NCI-H2029 treated with DMSO at 0.1 percent for 48 hours (cell line): ENCODE data around the gene LPGAT1.
"Not testable (repeated sequence)": the region's sequence is repeated elsewhere in the genome, so short reads cannot be mapped to it uniquely, and the experiment has no call there.

Source experiments
- DNase-seq: peaks from one replicate; lab custom pipeline; 2025; lab: John Stamatoyannopoulos, UW

LPGAT1 gene

DNA sequence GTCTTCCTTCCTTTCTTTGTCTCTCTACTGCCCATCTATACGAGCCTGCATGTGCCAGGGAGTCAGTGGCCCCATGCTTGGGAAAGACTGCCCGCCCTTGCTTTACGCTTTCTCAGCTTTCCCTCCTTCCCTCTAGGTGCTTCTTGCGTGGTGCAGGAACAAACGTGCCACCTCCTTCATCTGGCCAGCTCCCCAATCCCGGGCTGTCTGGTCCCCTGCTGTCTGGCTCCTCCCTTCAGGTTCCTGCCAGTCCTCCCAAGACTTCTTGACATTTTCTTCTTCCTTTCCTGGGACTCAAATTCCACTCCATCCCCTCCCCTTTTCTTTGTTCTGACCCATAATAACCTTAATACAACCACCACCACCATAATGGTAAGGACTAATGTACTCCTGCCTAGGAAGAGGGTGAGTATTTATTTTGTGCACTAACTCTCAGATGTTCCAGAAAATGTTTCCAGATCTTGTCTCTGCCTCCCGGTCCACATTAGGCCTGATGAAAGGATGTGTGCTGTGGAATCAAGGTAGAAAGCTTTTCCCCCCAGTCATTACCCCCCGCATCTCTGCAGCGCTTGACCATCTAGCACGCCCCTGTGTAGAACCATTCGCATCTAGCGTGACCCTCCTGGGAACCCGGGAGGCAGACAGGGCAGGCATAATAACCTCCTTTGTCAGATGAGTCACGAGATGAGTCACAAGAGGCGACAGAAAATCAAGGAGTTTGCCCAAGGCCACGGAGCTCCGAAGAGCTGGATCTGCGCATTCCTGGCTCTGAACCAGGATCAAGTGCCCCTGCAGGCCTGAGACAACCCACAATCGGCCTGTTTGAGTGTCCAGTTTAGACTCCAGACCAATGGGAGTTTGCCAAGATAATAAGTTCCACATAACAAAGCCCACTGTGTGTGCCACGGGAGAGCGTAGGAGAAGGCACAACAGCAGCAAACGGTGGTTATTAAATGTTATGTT, 95.1 kb downstream of the LPGAT1 start:
- DNase-seq, result no peak

DNA sequence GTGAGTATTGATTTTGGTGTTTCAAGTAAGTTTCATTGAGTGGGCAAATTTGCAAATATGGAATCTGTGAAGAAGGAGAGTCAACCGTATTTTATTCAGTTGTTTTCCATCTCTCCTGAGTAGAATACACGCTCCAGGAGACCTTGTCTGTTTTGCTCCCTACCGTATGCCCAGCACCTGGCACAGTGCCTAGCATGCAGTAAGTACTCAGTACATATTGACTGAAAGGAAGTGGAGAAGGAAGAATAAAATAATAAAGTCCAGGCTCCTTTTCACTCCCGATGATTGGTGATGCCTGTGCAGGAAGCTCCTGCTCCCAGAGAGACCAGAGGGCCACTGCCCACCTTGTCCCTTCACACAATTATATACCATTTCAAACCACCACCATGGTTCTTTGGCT, 95.8 kb downstream of the LPGAT1 start:
- DNase-seq, result peak; percentile 85

DNA sequence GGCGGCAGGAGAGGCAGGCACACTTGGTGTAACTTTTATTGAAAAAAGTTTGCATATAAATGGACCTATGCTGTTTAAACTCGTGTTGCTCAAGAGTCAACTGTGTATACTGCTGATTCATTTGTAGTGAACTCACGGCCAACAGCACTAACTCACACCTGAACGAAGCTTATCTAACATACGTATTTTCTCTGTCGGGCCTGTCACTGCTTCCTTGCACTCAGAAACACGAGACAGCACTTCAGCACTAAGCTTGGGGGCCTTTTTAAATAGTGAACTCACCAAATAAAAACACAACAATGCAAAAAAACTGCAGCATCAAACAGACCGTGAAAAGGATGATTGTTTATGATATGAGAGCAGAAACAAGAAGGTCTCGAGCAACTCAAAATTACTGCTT, 96.2 kb downstream of the LPGAT1 start:
- no peak for DNase-seq

DNA sequence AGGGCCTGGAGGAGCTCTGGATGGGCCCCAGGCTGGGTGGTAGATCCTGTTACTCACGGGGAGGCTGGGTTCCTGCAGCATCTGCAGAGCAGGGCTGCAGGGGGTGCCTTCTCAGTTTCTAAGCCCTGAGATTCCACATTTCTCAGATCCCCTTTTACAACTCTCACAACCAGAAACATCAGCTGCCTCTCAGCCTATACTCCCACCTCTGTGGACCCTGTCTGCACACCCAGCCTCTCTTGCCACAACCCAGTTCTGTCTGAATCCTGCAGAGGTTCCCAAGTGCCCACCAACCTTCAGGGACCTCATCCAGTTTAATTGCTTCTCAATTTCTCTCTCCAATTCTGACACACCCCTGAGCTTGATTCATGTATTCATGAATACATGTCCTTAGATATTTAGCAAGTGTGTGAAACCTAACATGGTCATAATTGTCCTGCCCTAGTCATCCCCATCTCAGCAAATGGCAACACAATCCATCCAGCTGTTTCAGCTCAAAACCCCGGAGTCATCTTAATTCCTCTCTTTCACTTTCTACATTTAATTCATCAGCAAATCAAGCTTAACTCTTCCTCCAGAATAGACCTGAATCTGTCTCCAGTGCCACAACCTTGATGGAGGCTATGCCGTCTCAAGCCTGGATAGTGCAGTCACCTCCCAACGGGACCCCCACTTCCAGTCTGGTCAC, 98.1 kb downstream of the LPGAT1 start:
- no peak for DNase-seq

DNA sequence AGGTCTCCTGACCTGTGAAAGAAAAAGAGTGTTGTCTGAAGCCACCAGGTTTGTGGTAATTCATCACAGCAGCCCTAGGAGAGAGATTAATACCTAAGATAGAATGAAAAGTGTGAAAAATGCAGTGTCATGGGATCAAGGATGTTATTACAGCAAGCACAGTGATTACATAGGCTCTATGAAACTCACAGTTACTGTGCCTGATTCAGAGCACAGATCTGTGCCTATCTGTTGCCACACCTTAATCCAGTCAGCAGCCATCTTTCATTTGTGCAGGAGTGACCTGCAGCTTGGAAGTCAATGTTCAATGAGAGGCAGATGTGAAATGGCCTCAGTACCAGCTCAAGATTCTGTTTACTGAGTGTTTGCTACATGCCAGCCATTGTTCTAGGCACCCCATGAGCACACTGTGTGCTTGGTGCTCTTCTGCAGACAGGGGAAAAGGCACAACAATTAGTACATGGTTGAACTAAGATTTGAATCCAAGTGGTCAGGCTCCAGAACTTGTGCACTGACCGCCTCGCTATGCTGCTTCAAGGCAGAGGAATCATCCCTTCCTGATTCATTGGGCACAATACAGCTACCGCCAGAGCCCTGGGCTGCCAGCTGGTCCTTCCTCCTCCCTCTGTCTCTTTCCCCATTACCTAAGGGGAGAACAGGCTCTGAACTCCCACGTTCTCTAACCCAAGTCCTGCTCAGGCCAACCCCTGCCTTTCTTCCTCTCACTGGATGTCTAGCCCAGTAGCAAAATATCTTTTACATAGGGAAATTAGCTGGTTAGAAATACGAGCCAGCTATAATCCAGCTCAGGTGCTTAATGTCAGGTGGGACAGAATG, 98.9 kb downstream of the LPGAT1 start:
- no peak for DNase-seq

DNA sequence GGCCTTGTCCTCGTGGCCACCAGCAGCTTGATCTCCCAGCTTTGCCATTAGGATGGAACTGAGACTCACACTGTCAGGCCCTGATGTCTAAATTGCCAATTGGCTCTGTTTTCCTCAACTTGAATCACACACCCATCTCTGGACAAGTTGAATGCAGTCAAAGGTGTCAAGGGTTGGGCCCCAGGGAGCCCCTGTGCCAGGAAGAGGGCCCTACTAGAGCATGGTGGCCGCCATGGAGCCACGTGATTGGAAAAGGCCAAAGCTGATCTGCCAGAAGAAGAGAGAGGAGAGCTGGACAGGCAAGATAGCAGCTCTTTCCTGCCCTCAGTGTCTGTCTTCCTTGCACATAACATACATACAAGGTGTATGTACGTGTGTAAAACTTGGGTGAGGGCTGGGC, 100.2 kb downstream of the LPGAT1 start:
- no peak for DNase-seq

DNA sequence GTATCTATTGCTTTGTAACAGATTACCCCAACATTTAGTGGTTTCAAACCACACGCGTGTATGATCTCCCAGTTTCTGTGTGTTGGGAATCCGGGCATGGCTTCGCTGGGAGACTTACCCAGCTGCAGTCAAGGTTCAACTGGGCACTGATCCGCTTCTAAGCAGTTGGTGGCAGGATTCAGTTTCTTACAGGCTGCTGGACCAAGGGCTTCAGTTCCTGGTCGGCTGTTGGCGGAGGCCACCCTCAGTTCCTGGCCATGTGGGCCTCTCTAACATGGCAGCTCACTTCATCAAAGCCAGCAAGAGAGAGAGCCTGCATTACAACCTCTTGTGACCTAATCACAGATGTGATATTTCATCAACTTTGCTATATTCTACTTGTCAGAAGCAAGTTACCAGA, 101.3 kb downstream of the LPGAT1 start:
- DNase-seq, result no peak

DNA sequence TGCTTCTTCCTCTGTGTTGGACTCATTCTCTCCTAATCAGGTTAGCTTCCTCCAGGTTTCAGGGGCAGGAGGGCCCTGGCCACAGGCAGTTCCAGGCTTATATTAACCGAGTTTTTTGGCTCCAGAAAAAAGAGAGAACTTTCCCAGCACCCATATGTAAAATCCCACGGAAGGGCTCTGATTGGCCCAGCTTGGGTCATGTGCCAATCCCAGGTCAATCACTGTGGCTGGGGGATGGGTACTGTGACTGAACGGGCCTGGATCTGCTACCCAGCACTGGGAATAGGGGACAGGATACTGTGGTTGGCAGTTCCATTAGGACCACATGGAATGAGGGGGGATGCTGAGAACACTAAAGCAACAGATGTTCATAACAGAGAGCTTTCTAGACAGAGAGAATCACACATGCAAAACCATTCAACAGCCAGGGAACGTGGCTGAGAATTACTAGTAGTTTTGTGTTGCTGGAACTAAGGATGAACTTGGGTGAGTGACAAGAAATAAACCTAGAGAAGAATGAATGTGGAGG, 104.0 kb downstream of the LPGAT1 start:
- no peak for DNase-seq

DNA sequence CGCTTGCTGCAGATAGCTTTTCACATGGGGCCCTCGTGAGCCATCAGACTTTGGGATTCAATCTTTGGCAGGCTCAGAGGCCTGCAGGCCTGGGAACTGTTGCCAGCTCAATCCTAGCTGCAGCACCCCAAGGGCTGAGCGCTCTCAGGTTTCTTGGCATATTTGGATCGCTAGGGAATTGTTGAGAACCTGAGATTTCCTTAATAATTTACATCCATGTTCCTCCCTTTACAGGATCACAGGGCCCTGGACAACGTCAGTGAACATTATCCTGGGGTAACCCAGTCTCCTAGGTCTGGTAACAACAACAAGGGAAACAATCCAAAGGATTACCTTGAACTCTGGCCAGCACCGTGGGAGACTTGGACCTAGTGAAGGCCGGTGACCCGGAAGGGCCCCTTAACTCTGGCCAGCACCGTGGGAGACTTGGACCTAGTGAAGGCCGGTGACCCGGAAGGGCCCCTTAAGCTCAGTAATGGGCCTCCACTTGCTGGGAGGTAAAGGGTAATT, 105.8 kb downstream of the LPGAT1 start:
- DNase-seq, result no peak

DNA sequence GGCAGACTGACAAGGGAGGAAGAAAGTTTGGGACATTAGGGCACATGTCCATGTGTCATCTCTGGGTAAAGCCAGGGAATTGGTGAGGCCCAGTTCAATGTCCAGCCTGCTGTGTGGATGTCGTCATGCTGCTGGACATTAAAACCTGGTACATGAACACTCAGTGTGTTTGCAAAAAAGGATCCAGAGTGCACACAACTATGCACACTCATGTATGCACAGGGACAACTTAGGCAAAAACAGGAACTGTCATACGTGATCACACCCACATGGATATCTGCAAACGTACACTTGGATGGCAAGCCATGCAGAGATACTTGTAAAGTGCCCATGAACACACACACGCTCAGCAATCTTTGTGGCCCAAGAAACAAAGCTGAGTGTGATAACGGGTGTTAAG, 107.3 kb downstream of the LPGAT1 start:
- DNase-seq, result no peak

DNA sequence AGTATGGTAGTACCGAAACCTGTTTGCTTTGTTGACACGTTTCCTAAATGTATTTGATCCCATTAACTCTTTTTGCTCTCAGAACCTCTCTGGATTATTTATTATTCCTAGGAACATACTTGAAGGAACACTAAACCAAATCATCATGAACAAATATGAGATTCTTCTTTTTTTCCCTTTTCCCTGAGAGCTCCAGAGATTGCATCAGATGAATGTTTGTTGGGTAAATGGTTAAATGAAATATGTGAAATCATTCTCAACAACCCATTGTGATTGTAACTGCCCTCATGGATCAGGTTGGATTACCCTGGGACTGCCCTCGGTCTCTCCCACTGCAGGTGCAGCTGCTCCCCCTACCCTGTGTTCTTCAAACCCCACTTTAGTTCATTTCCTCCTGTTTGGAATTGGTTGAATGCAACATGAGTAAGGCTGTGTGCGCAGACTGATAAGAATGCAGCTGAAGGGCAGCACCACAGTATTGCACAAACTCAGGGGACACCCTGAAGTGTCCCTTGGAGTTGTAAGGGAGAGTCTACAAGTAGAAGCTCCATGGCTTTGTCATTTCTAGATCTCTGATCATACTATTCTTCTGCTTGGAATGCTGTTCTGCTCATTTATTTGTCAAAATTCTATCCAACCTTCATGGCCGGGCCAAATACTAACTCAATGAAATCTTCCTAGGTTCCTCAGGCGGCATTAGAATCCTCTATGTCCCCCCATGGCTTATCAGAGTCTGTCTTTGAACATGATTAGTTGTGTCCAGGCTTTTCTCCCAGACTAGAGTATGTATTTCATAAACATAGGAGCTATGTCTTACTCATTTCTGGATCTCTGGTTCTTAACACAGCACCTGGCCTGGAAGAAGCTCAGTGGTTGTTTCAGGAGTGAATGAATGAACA, 108.0 kb downstream of the LPGAT1 start:
- DNase-seq, result no peak

DNA sequence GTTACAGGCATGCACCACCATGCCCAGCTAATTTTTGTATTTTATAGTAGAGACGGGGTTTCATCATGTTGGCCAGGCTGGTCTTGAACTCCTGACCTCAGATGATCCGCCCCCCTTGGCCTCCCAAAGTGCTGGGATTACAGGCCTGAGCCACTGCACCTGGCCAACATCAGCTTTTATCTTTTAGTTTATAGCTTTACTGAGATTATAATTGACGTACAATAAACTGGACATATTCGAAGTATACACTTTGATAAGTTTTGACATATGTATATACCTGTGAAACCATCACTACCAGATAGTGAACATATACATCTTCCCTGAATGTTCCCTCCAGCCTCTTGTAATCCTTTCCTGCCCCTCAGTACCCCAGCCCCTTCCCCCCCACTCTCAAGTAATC, 114.0 kb downstream of the LPGAT1 start:
- not testable (repeated sequence) for DNase-seq

DNA sequence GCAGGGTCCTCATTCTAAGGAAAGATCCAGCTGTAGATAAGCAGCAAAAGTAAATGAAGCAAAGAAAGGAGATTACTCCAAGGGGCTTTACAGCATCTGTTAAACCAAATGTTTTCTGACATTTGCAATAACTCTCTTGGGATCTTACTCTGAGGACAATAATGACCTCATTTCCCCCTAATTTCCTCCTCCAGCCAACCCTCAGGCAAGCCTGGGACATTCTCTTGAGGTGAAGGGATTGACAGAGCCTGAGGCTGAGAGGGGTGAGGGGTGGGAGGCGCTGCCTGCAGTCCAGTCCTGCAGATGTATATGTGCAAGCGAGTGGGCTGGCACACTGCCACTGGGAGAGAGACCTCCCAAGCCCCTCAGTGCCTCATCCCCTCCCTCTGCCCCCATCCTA, 114.6 kb downstream of the LPGAT1 start:
- no peak for DNase-seq

DNA sequence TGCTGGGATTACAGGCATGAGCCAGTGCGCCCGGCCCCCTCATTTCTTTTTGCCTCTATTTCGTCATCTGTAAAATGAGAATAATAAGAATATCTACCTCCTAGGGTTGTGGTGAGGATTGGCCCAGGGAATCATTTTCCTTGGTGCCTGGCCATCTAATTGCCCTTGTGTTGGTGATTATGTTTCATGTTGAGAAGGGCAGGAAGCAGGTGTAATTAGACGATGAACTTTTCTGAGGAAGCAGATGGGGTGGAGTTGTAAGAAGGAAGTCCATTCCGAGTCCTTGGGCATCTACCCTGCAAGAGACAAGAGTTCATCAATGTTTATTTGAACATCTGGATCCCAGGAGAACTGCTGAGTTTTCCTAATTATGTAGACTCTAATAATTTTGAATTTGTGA, 116.4 kb downstream of the LPGAT1 start:
- DNase-seq, result no peak

DNA sequence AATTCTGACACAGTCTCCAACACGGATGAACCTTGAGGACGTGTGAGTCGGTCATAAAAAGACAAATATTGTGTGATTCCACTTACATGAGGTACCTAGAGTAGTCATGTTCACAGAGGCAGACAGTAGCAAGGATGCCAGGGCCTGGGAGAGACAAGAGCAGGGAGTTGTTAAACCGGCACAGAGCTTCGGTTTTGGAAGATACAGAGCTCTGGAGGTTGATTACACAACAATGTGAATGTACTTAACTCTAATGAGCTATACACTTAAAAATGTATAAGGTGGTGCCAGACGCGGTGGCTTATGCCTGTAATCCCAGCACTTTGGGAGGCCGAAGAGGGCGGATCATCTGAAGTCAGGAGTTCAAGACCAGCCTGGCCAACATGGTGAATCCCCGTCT, 117.3 kb downstream of the LPGAT1 start:
- DNase-seq, result no peak

DNA sequence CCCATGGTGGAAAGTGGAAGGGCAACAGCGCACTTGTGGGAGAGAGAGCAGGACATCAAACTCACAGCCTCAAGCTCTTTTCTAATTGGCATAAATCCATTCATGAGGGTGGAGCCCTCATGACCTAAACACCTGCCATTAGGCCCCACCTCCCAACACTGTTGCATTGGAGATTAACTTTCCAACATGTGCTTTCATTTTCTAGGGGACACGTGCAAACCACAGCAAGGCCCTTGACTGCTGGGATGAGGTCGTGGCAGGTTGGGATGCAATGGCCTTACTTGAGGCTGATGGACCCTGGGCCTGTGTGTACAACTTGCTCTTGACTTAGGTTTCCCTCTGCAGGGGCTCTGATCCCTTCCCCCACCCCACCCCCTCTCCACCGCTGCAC, 119.3 kb downstream of the LPGAT1 start:
- DNase-seq, result peak; percentile 35

DNA sequence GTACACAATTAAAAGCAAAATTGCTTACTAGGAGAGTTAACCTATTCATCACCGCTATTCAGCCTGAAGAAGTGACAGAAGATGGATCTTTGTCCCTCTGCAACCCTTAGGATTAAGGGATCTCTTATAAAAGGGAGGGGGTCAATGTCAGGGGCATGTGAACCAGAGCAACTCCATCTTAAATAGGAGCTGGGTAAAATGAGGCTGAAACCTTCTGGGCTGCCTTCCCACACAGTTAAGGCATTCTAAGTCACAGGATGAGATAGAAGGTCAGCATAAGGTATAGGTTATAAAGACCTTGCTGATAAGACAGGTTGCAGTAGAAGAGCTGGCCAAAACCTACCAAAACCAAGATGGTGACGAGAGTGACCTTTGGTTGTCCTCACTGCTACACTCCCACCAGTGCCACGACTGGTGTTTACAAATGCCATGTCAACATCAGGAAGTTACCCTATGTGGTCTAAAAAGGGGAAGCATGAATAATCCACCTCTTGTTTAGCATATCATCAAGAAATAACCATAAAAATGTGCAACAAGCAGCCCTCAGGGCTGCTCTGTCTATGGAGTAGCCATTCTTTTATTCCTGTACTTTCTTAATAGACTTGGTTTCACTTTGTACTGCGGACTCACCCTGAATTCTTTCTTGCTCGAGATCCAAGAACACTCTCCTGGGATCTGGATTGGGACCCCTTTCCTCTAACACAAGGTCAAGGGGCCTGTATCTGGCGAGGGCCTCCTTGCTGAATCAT, 119.8 kb downstream of the LPGAT1 start:
- DNase-seq, result no peak

DNA sequence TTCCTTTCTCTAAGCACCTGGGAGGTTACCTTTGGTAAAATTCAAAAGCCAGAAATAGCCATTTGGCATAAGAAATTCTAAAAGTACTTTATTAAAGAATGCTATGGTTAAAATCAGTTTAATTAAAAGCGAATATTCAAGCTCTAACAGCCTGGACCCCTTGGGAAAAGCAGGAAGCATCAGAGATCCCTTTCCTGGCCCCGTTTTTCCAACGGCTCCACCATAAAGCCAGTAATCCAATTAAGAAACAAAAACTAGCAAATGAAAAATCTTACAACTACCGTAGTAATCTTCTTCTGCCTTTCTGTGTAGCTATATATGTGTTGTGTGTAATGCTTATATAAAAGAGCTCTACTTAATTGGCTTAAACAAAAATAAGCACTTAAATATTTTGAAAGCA, 121.6 kb downstream of the LPGAT1 start:
- DNase-seq, result no peak

DNA sequence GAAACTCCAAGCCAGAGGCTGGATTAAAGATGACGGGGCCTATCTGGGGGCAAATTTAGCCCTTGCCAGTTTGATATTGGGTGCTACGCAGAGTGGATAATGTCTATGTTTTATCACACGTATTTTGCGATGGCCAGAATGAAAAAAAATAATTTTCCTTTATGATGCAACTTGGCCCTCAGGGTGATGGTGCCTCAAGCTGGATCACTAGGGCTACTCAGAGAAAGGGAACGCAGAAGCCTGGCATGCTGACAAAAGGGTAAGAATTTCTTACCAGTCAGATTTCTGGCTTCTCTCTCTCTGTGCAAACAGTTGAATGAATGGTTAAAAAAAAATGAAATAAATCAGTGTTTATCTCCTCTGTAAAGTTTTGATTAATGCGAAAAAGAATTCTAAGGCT, 122.6 kb downstream of the LPGAT1 start:
- DNase-seq, result no peak

DNA sequence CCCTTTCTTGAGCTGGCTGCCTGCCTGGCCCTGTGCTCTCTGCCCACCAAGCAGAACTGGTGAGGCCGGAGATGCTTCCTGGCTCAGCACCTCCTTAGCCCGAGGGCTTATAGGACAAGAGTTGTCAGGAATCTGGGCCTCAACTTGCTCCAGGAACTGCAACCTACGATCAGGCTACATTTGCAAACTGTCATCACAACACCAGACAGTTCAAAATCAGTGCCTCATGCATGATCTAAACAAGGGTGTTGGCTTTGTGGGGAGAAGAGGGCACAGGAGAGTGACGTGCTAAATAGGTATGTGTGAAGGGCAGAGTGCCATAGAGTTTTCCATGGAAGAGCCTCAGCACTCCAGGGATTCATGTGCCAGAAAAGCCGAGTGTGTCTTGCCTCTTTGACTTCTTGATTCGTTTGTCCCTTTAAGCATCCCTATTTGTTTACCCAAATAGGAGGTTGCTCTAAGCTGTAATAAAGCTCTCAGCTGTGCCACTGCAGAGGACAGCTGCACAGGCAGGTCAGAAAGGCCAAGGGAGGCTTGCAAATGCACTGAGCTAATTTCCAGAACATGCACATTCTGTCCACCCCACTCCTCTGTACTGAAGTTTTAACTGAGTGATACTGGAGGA, 125.0 kb downstream of the LPGAT1 start:
- no peak for DNase-seq
